OCI-LY1 (cell line): ENCODE data around the gene MYRF.

Source experiments
- CTCF ChIP-seq: fragments of 200-600 bp; sonication (generic), shearing (Covaris generic); IDR thresholded peaks from 2 replicates; pipeline ENCODE4 v1.5.1; 2017; ENCODE audit warnings: mild to moderate bottlenecking, antibody characterized with exemption, low read length, moderate library complexity, mixed read lengths
- EZH2 ChIP-seq: fragments of 200-600 bp; sonication (generic), shearing (Covaris generic); IDR thresholded peaks from 2 replicates; pipeline ENCODE4 v1.8.0; 2017; ENCODE audit warnings: borderline replicate concordance, mixed run types, mild to moderate bottlenecking, antibody characterized with exemption, low read length, moderate library complexity, mixed read lengths

GRCh38 chr11:61784506-61784805 lies 32.0 kb downstream of the MYRF start:
- TF ChIP-seq CTCF (no peak), EZH2 (no peak)
